ENCODE measurements around the gene XAGE1B.
"Not testable (repeated sequence)": the region's sequence is repeated elsewhere in the genome, so short reads cannot be mapped to it uniquely, and the experiment has no call there.

XAGE1B gene

GRCh38 chrX:52553995-52554642 is 37.3 kb upstream of the XAGE1B start:
- no peaks in the 10 kb centered on the region for H3K27me3 ChIP-seq (ENCODE audit: low read length)
- H3K9ac ChIP-seq (ENCODE audit: low read length), result no peak overlapping the region
- H3K9me3 ChIP-seq (ENCODE audit: insufficient read depth, low read length), result no peaks in the 10 kb centered on the region
- no peak overlapping the region for H3K27ac ChIP-seq (ENCODE audit: low read depth, low read length)
- H3F3A ChIP-seq (ENCODE audit: insufficient read depth), result no peaks in the 10 kb centered on the region
- no peak overlapping the region for H3K4me2 ChIP-seq (ENCODE audit: low read depth, low read length, poor library complexity, severe bottlenecking)
- no peak for TF ChIP-seq EZH2phosphoT487 (conservative IDR thresholded peaks at IDR 0.05; ENCODE audit: low read length)
- TF ChIP-seq CTCF (IDR thresholded peaks at IDR 0.05; ENCODE audit: insufficient read depth, low read length, poor library complexity, severe bottlenecking), result no peak
- no peaks in the 10 kb centered on the region for H4K20me1 ChIP-seq (ENCODE audit: low read depth, low read length)
- H3K4me3 ChIP-seq (ENCODE audit: insufficient read depth, low read length, poor library complexity, severe bottlenecking), result no peak overlapping the region
- no peaks in the 10 kb centered on the region for H3K9me2 ChIP-seq (replicated peaks; ENCODE audit: insufficient read depth, low read length)
- no peak overlapping the region for H2AFZ ChIP-seq (ENCODE audit: low read depth, low read length, severe bottlenecking)
- no peaks in the 10 kb centered on the region for H3K79me2 ChIP-seq (ENCODE audit: insufficient read depth, low read length)
- no peaks in the 10 kb centered on the region for H3K36me3 ChIP-seq (ENCODE audit: low read length)

GRCh38 chrX:52548769-52549168 is 31.9 kb upstream of the XAGE1B start:
- H3K27me3 ChIP-seq (ENCODE audit: low read length); H4K20me1 ChIP-seq (ENCODE audit: low read depth, low read length); H3K9me3 ChIP-seq (ENCODE audit: insufficient read depth, low read length): not testable (repeated sequence)

GRCh38 chrX:52544147-52544840 is 27.4 kb upstream of the XAGE1B start:
- no peaks in the 10 kb centered on the region for H3K27me3 ChIP-seq (ENCODE audit: low read length)
- no peaks in the 10 kb centered on the region for H4K20me1 ChIP-seq (ENCODE audit: low read depth, low read length)
- no peak overlapping the region for H3K27ac ChIP-seq (ENCODE audit: low read depth, low read length)

More at GRCh38 chrX:52548769-52549168, 31.9 kb upstream of the XAGE1B start:
- not testable (repeated sequence) for H3K79me2 ChIP-seq (ENCODE audit: insufficient read depth, low read length); H3K9ac ChIP-seq (ENCODE audit: low read length); H3K36me3 ChIP-seq (ENCODE audit: low read length); H2AFZ ChIP-seq (ENCODE audit: low read depth, low read length, severe bottlenecking); H3K9me2 ChIP-seq (replicated peaks; ENCODE audit: insufficient read depth, low read length); H3K4me3 ChIP-seq (ENCODE audit: insufficient read depth, low read length, poor library complexity, severe bottlenecking); H3K27ac ChIP-seq (ENCODE audit: low read depth, low read length); H3K4me2 ChIP-seq (ENCODE audit: low read depth, low read length, poor library complexity, severe bottlenecking); H3F3A ChIP-seq (ENCODE audit: insufficient read depth)

More at GRCh38 chrX:52544147-52544840, 27.4 kb upstream of the XAGE1B start:
- no peak overlapping the region for H2AFZ ChIP-seq (ENCODE audit: low read depth, low read length, severe bottlenecking)
- no peaks in the 10 kb centered on the region for H3K9me2 ChIP-seq (replicated peaks; ENCODE audit: insufficient read depth, low read length)
- no peak overlapping the region for H3K4me3 ChIP-seq (ENCODE audit: insufficient read depth, low read length, poor library complexity, severe bottlenecking)
- no peaks in the 10 kb centered on the region for H3K36me3 ChIP-seq (ENCODE audit: low read length)
- no peaks in the 10 kb centered on the region for H3K79me2 ChIP-seq (ENCODE audit: insufficient read depth, low read length)
- H3K9ac ChIP-seq (ENCODE audit: low read length), result no peak overlapping the region
- no peak overlapping the region for H3K4me2 ChIP-seq (ENCODE audit: low read depth, low read length, poor library complexity, severe bottlenecking)
- no peaks in the 10 kb centered on the region for H3F3A ChIP-seq (ENCODE audit: insufficient read depth)
- no peaks in the 10 kb centered on the region for H3K9me3 ChIP-seq (ENCODE audit: insufficient read depth, low read length)
- TF ChIP-seq CTCF (IDR thresholded peaks at IDR 0.05; ENCODE audit: insufficient read depth, low read length, poor library complexity, severe bottlenecking), result no peak
- no peak for TF ChIP-seq EZH2phosphoT487 (conservative IDR thresholded peaks at IDR 0.05; ENCODE audit: low read length)

Data from SU-DHL-6 (cell line).